WTC11 (cell line): ENCODE data around the gene ZFP42. TPM values are rescaled to one million over a fixed set of nuclear protein-coding genes. Genes with fewer than 3 reads are reported as not detected.
A peak's percentile ranks its signal among the peaks of the same experiment; 100 is the strongest.

Experiments used
- ATAC-seq: fragments of 200-7000 bp; cut with Tn5 transposase; 2 replicates; pipeline ENCODE4 v1.10.0; 2021; ENCODE audit warnings: mild to moderate bottlenecking, moderate library complexity
- CTCF ChIA-PET: fragments of 300-600 bp; sonication (Branson Sonifier 250); formaldehyde crosslinking; loops from one replicate; lab custom pipeline; 2021; ENCODE audit warnings: antibody characterized with exemption; lab: Charles Lee
- POLR2A ChIA-PET: fragments of 350-600 bp; sonication (Branson Sonifier 250); formaldehyde crosslinking; loops from one replicate; lab custom pipeline; 2021; ENCODE audit warnings: antibody characterized with exemption; lab: Charles Lee
- DNase-seq: peaks from one replicate; pipeline ENCODE4 v3.0.0; 2021; ENCODE audit warnings: low spot score
- H3K27ac Mint-ChIP-seq: 2 replicates; pipeline ENCODE4 v1.8.0; 2021; ENCODE audit warnings: mixed read lengths
- H3K27me3 Mint-ChIP-seq: 2 replicates; pipeline ENCODE4 v1.8.0; 2021; ENCODE audit warnings: low read depth, mild to moderate bottlenecking, moderate library complexity, mixed read lengths
- H3K36me3 Mint-ChIP-seq: 2 replicates; pipeline ENCODE4 v1.8.0; 2021; ENCODE audit warnings: mixed read lengths
- H3K4me1 Mint-ChIP-seq: 2 replicates; pipeline ENCODE4 v1.8.0; 2022; ENCODE audit warnings: mixed read lengths
- H3K4me3 Mint-ChIP-seq: 2 replicates; pipeline ENCODE4 v1.8.0; 2021; ENCODE audit warnings: mild to moderate bottlenecking, moderate library complexity, mixed read lengths
- H3K9me3 Mint-ChIP-seq: 2 replicates; pipeline ENCODE4 v1.8.0; 2021; ENCODE audit warnings: mixed read lengths
- ETV6 ChIP-seq: sonication (generic); formaldehyde crosslinking; IDR thresholded peaks from 2 replicates; pipeline ENCODE4 v1.8.1; 2022; ENCODE audit warnings: mild to moderate bottlenecking, missing genetic modification reagents
- KAT7 ChIP-seq: sonication (generic); formaldehyde crosslinking; IDR thresholded peaks from 2 replicates; pipeline ENCODE4 v1.8.1; 2023; ENCODE audit warnings: missing genetic modification reagents, mild to moderate bottlenecking, borderline replicate concordance
- NFE2L1 ChIP-seq: sonication (generic); formaldehyde crosslinking; IDR thresholded peaks from 2 replicates; pipeline ENCODE4 v1.8.1; 2023; ENCODE audit warnings: missing genetic modification reagents
- NR2C2 ChIP-seq: sonication (generic); formaldehyde crosslinking; IDR thresholded peaks from 2 replicates; pipeline ENCODE4 v1.8.0; 2022; ENCODE audit warnings: mild to moderate bottlenecking, missing genetic modification reagents
- OVOL2 ChIP-seq: fragments of 250-450 bp; sonication (Bioruptor Pico); IDR thresholded peaks from 2 replicates; pipeline ENCODE4 v1.9.0; 2021; ENCODE audit warnings: mild to moderate bottlenecking, borderline replicate concordance
- PRRX2 ChIP-seq: fragments of 250-450 bp; sonication (Bioruptor Pico); IDR thresholded peaks from 2 replicates; pipeline ENCODE4 v1.8.0; 2021; ENCODE audit warnings: mild to moderate bottlenecking
- RELA ChIP-seq: sonication (generic); formaldehyde crosslinking; IDR thresholded peaks from 2 replicates; pipeline ENCODE4 v1.8.1; 2022; ENCODE audit warnings: missing genetic modification reagents, mild to moderate bottlenecking, borderline replicate concordance
- SMAD4 ChIP-seq: sonication (generic); formaldehyde crosslinking; IDR thresholded peaks from 2 replicates; pipeline ENCODE4 v1.8.0; 2022; ENCODE audit warnings: mild to moderate bottlenecking, missing genetic modification reagents
- TP53 ChIP-seq: sonication (generic); formaldehyde crosslinking; IDR thresholded peaks from 2 replicates; pipeline ENCODE4 v1.8.1; 2023; ENCODE audit warnings: mild to moderate bottlenecking, missing genetic modification reagents
- total RNA-seq: library from RNA; stranded (reverse); gene quantifications from 3 replicates; pipeline ENCODE4 v1.2.3, GENCODE V29; 2021
- TF ChIP-seq, protein P1 (sequence below): fragments of 250-450 bp; sonication (Bioruptor Pico); IDR thresholded peaks from 2 replicates; pipeline ENCODE4 v1.9.0; 2021; ENCODE audit warnings: mild to moderate bottlenecking, borderline replicate concordance
- TF ChIP-seq, protein P2 (sequence below): fragments of 250-450 bp; sonication (Bioruptor Pico); IDR thresholded peaks from 2 replicates; pipeline ENCODE4 v1.8.0; 2021; ENCODE audit warnings: mild to moderate bottlenecking
- TF ChIP-seq, protein P3 (sequence below): sonication (generic); formaldehyde crosslinking; IDR thresholded peaks from 2 replicates; pipeline ENCODE4 v1.8.1; 2023; ENCODE audit warnings: mild to moderate bottlenecking, missing genetic modification reagents, moderate library complexity
- TF ChIP-seq, protein P4 (sequence below): sonication (generic); formaldehyde crosslinking; IDR thresholded peaks from 2 replicates; pipeline ENCODE4 v1.8.0; 2022; ENCODE audit warnings: mild to moderate bottlenecking, missing genetic modification reagents
- TF ChIP-seq, protein P5 (sequence below): sonication (generic); formaldehyde crosslinking; IDR thresholded peaks from 2 replicates; pipeline ENCODE4 v1.8.0; 2022; ENCODE audit warnings: missing genetic modification reagents
- TF ChIP-seq, protein P6 (sequence below): sonication (generic); formaldehyde crosslinking; IDR thresholded peaks from 2 replicates; pipeline ENCODE4 v1.8.0; 2022; ENCODE audit warnings: mild to moderate bottlenecking, missing genetic modification reagents
- TF ChIP-seq, protein P7 (sequence below): fragments of 200-600 bp; IDR thresholded peaks from 2 replicates; pipeline ENCODE4 v1.8.0; 2022; ENCODE audit warnings: antibody characterized with exemption

The ZFP42 gene
- total RNA-seq, 1 experiment from 2014 or later = 128 TPM

DNA sequence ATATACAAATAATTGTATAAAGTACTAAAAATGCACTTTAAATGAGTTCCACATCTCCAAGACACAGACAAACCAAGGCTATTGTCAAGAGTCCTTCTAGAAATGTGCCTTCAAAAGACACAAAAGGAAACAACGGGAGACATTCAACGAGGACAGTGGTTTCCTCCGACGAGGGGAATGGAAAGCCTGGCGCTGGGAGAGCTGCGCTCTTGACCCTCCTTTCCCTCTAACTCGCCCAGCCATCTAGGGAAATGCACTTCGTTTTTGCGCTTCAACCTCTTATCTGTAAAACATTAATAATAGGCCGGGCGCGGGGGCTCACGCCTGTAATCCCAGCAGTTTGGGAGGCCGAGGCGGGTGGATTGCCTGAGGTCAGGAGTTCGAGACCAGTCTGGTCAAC is 37.0 kb downstream of the ZFP42 start:
- Mint-ChIP-seq H3K9me3 (no peaks in the 10 kb centered on the region), H3K36me3 (no peaks in the 10 kb centered on the region), H3K4me1 (peaks cover 46% of the 10 kb centered on the region), H3K27ac (peak overlapping the region; percentile 95), H3K27me3 (no peaks in the 10 kb centered on the region), H3K4me3 (peak overlapping the region; percentile 55)
- ChIA-PET CTCF (interaction anchor here (0.5 to 2.0 kb wide), 5 partner anchors 15 to 104 kb away, joined by 3 to 6 read pairs (median 4); no protein-coding TSS in a partner anchor), POLR2A (interaction anchor here (0.8 to 1.7 kb wide), 5 partner anchors 16 to 75 kb away, joined by 3 to 14 read pairs (median 8); partner anchors contain the start of gene ZFP42)
- peak; percentile 36 for ATAC-seq
- DNase-seq = peak; percentile 42
- TF ChIP-seq NR2C2 (CRISPR knock-in tag) (no peak), SMAD4 (no peak), KAT7 (CRISPR knock-in tag) (no peak), TP53 (CRISPR knock-in tag) (no peak), ETV6 (CRISPR knock-in tag) (0 out of 2 replicates have a peak, but pooled peaks have one; percentile 4), OVOL2 (CRISPR knock-in tag) (no peak), PRRX2 (CRISPR knock-in tag) (no peak), NFE2L1 (CRISPR knock-in tag) (no peak), RELA (CRISPR knock-in tag) (no peak)
- TF ChIP-seq, protein P1, sequence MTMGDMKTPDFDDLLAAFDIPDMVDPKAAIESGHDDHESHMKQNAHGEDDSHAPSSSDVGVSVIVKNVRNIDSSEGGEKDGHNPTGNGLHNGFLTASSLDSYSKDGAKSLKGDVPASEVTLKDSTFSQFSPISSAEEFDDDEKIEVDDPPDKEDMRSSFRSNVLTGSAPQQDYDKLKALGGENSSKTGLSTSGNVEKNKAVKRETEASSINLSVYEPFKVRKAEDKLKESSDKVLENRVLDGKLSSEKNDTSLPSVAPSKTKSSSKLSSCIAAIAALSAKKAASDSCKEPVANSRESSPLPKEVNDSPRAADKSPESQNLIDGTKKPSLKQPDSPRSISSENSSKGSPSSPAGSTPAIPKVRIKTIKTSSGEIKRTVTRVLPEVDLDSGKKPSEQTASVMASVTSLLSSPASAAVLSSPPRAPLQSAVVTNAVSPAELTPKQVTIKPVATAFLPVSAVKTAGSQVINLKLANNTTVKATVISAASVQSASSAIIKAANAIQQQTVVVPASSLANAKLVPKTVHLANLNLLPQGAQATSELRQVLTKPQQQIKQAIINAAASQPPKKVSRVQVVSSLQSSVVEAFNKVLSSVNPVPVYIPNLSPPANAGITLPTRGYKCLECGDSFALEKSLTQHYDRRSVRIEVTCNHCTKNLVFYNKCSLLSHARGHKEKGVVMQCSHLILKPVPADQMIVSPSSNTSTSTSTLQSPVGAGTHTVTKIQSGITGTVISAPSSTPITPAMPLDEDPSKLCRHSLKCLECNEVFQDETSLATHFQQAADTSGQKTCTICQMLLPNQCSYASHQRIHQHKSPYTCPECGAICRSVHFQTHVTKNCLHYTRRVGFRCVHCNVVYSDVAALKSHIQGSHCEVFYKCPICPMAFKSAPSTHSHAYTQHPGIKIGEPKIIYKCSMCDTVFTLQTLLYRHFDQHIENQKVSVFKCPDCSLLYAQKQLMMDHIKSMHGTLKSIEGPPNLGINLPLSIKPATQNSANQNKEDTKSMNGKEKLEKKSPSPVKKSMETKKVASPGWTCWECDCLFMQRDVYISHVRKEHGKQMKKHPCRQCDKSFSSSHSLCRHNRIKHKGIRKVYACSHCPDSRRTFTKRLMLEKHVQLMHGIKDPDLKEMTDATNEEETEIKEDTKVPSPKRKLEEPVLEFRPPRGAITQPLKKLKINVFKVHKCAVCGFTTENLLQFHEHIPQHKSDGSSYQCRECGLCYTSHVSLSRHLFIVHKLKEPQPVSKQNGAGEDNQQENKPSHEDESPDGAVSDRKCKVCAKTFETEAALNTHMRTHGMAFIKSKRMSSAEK (CRISPR knock-in tag) = no peak
- TF ChIP-seq, protein P2, sequence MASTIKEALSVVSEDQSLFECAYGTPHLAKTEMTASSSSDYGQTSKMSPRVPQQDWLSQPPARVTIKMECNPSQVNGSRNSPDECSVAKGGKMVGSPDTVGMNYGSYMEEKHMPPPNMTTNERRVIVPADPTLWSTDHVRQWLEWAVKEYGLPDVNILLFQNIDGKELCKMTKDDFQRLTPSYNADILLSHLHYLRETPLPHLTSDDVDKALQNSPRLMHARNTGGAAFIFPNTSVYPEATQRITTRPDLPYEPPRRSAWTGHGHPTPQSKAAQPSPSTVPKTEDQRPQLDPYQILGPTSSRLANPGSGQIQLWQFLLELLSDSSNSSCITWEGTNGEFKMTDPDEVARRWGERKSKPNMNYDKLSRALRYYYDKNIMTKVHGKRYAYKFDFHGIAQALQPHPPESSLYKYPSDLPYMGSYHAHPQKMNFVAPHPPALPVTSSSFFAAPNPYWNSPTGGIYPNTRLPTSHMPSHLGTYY (CRISPR knock-in tag) = no peak
- TF ChIP-seq, protein P3, sequence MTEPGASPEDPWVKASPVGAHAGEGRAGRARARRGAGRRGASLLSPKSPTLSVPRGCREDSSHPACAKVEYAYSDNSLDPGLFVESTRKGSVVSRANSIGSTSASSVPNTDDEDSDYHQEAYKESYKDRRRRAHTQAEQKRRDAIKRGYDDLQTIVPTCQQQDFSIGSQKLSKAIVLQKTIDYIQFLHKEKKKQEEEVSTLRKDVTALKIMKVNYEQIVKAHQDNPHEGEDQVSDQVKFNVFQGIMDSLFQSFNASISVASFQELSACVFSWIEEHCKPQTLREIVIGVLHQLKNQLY (CRISPR knock-in tag) = no peak
- TF ChIP-seq, protein P4, sequence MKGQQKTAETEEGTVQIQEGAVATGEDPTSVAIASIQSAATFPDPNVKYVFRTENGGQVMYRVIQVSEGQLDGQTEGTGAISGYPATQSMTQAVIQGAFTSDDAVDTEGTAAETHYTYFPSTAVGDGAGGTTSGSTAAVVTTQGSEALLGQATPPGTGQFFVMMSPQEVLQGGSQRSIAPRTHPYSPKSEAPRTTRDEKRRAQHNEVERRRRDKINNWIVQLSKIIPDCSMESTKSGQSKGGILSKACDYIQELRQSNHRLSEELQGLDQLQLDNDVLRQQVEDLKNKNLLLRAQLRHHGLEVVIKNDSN = no peak
- TF ChIP-seq, protein P5, sequence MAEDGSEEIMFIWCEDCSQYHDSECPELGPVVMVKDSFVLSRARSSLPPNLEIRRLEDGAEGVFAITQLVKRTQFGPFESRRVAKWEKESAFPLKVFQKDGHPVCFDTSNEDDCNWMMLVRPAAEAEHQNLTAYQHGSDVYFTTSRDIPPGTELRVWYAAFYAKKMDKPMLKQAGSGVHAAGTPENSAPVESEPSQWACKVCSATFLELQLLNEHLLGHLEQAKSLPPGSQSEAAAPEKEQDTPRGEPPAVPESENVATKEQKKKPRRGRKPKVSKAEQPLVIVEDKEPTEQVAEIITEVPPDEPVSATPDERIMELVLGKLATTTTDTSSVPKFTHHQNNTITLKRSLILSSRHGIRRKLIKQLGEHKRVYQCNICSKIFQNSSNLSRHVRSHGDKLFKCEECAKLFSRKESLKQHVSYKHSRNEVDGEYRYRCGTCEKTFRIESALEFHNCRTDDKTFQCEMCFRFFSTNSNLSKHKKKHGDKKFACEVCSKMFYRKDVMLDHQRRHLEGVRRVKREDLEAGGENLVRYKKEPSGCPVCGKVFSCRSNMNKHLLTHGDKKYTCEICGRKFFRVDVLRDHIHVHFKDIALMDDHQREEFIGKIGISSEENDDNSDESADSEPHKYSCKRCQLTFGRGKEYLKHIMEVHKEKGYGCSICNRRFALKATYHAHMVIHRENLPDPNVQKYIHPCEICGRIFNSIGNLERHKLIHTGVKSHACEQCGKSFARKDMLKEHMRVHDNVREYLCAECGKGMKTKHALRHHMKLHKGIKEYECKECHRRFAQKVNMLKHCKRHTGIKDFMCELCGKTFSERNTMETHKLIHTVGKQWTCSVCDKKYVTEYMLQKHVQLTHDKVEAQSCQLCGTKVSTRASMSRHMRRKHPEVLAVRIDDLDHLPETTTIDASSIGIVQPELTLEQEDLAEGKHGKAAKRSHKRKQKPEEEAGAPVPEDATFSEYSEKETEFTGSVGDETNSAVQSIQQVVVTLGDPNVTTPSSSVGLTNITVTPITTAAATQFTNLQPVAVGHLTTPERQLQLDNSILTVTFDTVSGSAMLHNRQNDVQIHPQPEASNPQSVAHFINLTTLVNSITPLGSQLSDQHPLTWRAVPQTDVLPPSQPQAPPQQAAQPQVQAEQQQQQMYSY (CRISPR knock-in tag) = peak; percentile 67
- TF ChIP-seq, protein P6, sequence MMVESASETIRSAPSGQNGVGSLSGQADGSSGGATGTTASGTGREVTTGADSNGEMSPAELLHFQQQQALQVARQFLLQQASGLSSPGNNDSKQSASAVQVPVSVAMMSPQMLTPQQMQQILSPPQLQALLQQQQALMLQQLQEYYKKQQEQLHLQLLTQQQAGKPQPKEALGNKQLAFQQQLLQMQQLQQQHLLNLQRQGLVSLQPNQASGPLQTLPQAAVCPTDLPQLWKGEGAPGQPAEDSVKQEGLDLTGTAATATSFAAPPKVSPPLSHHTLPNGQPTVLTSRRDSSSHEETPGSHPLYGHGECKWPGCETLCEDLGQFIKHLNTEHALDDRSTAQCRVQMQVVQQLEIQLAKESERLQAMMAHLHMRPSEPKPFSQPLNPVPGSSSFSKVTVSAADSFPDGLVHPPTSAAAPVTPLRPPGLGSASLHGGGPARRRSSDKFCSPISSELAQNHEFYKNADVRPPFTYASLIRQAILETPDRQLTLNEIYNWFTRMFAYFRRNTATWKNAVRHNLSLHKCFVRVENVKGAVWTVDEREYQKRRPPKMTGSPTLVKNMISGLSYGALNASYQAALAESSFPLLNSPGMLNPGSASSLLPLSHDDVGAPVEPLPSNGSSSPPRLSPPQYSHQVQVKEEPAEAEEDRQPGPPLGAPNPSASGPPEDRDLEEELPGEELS (CRISPR knock-in tag) = no peak
- TF ChIP-seq, protein P7, sequence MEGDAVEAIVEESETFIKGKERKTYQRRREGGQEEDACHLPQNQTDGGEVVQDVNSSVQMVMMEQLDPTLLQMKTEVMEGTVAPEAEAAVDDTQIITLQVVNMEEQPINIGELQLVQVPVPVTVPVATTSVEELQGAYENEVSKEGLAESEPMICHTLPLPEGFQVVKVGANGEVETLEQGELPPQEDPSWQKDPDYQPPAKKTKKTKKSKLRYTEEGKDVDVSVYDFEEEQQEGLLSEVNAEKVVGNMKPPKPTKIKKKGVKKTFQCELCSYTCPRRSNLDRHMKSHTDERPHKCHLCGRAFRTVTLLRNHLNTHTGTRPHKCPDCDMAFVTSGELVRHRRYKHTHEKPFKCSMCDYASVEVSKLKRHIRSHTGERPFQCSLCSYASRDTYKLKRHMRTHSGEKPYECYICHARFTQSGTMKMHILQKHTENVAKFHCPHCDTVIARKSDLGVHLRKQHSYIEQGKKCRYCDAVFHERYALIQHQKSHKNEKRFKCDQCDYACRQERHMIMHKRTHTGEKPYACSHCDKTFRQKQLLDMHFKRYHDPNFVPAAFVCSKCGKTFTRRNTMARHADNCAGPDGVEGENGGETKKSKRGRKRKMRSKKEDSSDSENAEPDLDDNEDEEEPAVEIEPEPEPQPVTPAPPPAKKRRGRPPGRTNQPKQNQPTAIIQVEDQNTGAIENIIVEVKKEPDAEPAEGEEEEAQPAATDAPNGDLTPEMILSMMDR = no peak
